Tibial nerve (tissue), 4 donors: ENCODE data around the gene EFCAB6. TPM values are rescaled to one million over a fixed set of nuclear protein-coding genes. Genes with fewer than 3 reads are reported as not detected.

Experiments used
- DNase-seq, 2 donors: peaks; one replicate each; pipeline ENCODE4 v3.0.0-alpha.2; 2019; ENCODE audit warnings: low spot score in 2 of 2
- H3K27ac ChIP-seq, 4 donors: fragments of 200-600 bp; sonication (generic) in 3 of 4; one replicate each; pipeline ENCODE4 v1.5.1; 2017 to 2019; ENCODE audit warnings: mild to moderate bottlenecking in 1 of 4
- H3K27me3 ChIP-seq, 2 donors: fragments of 200-600 bp; sonication (generic) in 1 of 2; one replicate each; pipeline versions ENCODE4 v1.5.1 to v1.6.0; 2017 to 2019
- H3K36me3 ChIP-seq, 3 donors: fragments of 200-600 bp; sonication (generic); one replicate each; pipeline ENCODE4 v1.5.1; 2018 to 2019
- H3K4me1 ChIP-seq, 4 donors: fragments of 200-600 bp; sonication (generic) in 3 of 4; one replicate each; pipeline ENCODE4 v1.5.1; 2017 to 2019
- H3K4me3 ChIP-seq, 4 donors: fragments of 200-600 bp; sonication (generic) in 3 of 4; one replicate each; pipeline ENCODE4 v1.5.1; 2017 to 2019; ENCODE audit warnings: mild to moderate bottlenecking in 1 of 4, moderate library complexity in 1 of 4
- H3K9me3 ChIP-seq, 4 donors: fragments of 200-600 bp; sonication (generic) in 3 of 4; one replicate each; pipeline ENCODE4 v1.5.1; 2017 to 2019
- CTCF ChIP-seq, 5 experiments: fragments of 200-600 bp in 3 of 5; fragments of 450-650 bp in 2 of 5; sonication (generic) in 3 of 5; IDR thresholded peaks; one replicate each; pipeline ENCODE4 v1.5.1; 2016 to 2019; ENCODE audit warnings: antibody characterized with exemption in 5 of 5, mild to moderate bottlenecking in 3 of 5, moderate library complexity in 2 of 5
- EP300 ChIP-seq, 2 donors: sonication (generic); formaldehyde crosslinking; IDR thresholded peaks; one replicate each; pipeline ENCODE4 v1.6.1; 2017; ENCODE audit warnings: antibody characterized with exemption in 2 of 2, mild to moderate bottlenecking in 1 of 2
- POLR2A ChIP-seq, 2 donors: fragments of 450-650 bp; IDR thresholded peaks; one replicate each; pipeline ENCODE4 v1.6.1; 2017; ENCODE audit warnings: antibody characterized with exemption in 2 of 2, mild to moderate bottlenecking in 2 of 2, moderate library complexity in 2 of 2
- WGBS, 2 donors: methylation state at CpG; one replicate each; pipeline ENCODE4 v1.1.5; 2018; 5-methylcytosine and 5-hydroxymethylcytosine counted together
- total RNA-seq, 4 donors: library from RNA; depleted of rRNA; stranded (reverse); fragments of >200 nt; gene quantifications; one replicate each; pipeline ENCODE4 v1.1.0, GENCODE V29; 2016

The EFCAB6 gene
- total RNA-seq, 4 donors from 2014 or later, result 3.3 to 9.2 (median 6.8) TPM

GRCh38 chr22:43600265-43600664 lies 211.8 kb downstream of the EFCAB6 start:
- H3K4me1 ChIP-seq, result no peaks in the 10 kb centered on the region
- H3K27me3 ChIP-seq, result no peaks in the 10 kb centered on the region
- DNase-seq, result no peak
- peaks cover 0 to 13% (median 0%) of the 10 kb centered on the region in 3 donors for H3K36me3 ChIP-seq
- peaks cover 0 to 16% (median 0%) of the 10 kb centered on the region in 4 donors for H3K9me3 ChIP-seq
- 86 to 88% methylated on average over 9 of the region's 9 CpGs for WGBS, 2 donors
- no peak overlapping the region for H3K4me3 ChIP-seq
- TF ChIP-seq POLR2A (IDR thresholded peaks at IDR 0.05) (no peak), EP300 (IDR thresholded peaks at IDR 0.05) (no peak), CTCF (IDR thresholded peaks at IDR 0.05) (no peak)
- no peak overlapping the region for H3K27ac ChIP-seq

- 46 to 50% methylated on average over 11 of the region's 11 CpGs for WGBS, 2 donors
- no peak overlapping the region for H3K27ac ChIP-seq
- H3K4me3 ChIP-seq, result no peak overlapping the region
- peaks cover 0 to 22% (median 0%) of the 10 kb centered on the region in 4 donors for H3K9me3 ChIP-seq
- no peaks in the 10 kb centered on the region for H3K4me1 ChIP-seq
- H3K27me3 ChIP-seq, result no peaks in the 10 kb centered on the region
- peaks cover 0 to 16% (median 0%) of the 10 kb centered on the region in 3 donors for H3K36me3 ChIP-seq
- TF ChIP-seq POLR2A (IDR thresholded peaks at IDR 0.05) (no peak), CTCF (IDR thresholded peaks at IDR 0.05) (no peak), EP300 (IDR thresholded peaks at IDR 0.05) (no peak)
- DNase-seq, result no peak
These were observed 219.6 kb downstream of the EFCAB6 start for GRCh38 chr22:43592476-43592875.

GRCh38 chr22:43591380-43591779 lies 220.7 kb downstream of the EFCAB6 start:
- TF ChIP-seq CTCF (IDR thresholded peaks at IDR 0.05) (no peak), POLR2A (IDR thresholded peaks at IDR 0.05) (no peak), EP300 (IDR thresholded peaks at IDR 0.05) (no peak)
- H3K4me3 ChIP-seq, result no peak overlapping the region
- no peaks in the 10 kb centered on the region for H3K27me3 ChIP-seq
- peaks cover 0 to 27% (median 0%) of the 10 kb centered on the region in 3 donors for H3K36me3 ChIP-seq
- no peak overlapping the region for H3K27ac ChIP-seq
- peaks cover 0 to 17% (median 0%) of the 10 kb centered on the region in 4 donors for H3K9me3 ChIP-seq
- DNase-seq, result no peak
- WGBS, 2 donors, result 65 to 68% methylated on average over 6 of the region's 6 CpGs
- no peaks in the 10 kb centered on the region for H3K4me1 ChIP-seq

GRCh38 chr22:43587574-43587973 lies 224.5 kb downstream of the EFCAB6 start:
- TF ChIP-seq EP300 (IDR thresholded peaks at IDR 0.05) (no peak), POLR2A (IDR thresholded peaks at IDR 0.05) (no peak), CTCF (IDR thresholded peaks at IDR 0.05) (no peak)
- WGBS, 2 donors, result 0 to 85% methylated on average over 1 of the region's 1 CpG

GRCh38 chr22:43583501-43583900 lies 228.6 kb downstream of the EFCAB6 start:
- H3K27me3 ChIP-seq, result no peaks in the 10 kb centered on the region
- DNase-seq, result no peak
- H3K36me3 ChIP-seq, result peaks cover 0 to 56% (median 0%) of the 10 kb centered on the region in 3 donors
- 57 to 67% methylated on average over 2 of the region's 2 CpGs for WGBS, 2 donors
- H3K9me3 ChIP-seq, result peaks cover 0 to 36% (median 7%) of the 10 kb centered on the region in 4 donors
- no peak for TF ChIP-seq CTCF (IDR thresholded peaks at IDR 0.05)
- no peak for TF ChIP-seq EP300 (IDR thresholded peaks at IDR 0.05)
- no peak for TF ChIP-seq POLR2A (IDR thresholded peaks at IDR 0.05)
- no peaks in the 10 kb centered on the region for H3K4me1 ChIP-seq
- H3K4me3 ChIP-seq, result no peak overlapping the region
- no peak overlapping the region for H3K27ac ChIP-seq

More at GRCh38 chr22:43587574-43587973, 224.5 kb downstream of the EFCAB6 start:
- H3K36me3 ChIP-seq, result peaks cover 0 to 45% (median 0%) of the 10 kb centered on the region in 3 donors
- H3K4me1 ChIP-seq, result no peaks in the 10 kb centered on the region
- H3K4me3 ChIP-seq, result no peak overlapping the region
- H3K9me3 ChIP-seq, result peaks cover 0 to 31% (median 4%) of the 10 kb centered on the region in 4 donors
- no peak for DNase-seq
- H3K27me3 ChIP-seq, result no peaks in the 10 kb centered on the region
- no peak overlapping the region for H3K27ac ChIP-seq
